ENCODE results near the gene TMPRSS7.

Gene TMPRSS7

GRCh38 chr3:112115806-112116383, 81.4 kb downstream of the TMPRSS7 start:
- no peak overlapping the region for H3K27ac ChIP-seq (ENCODE audit: low read length)

GRCh38 chr3:112116748-112117186, 82.2 kb downstream of the TMPRSS7 start:
- Histone ChIP-seq H3K4me2 (ENCODE audit: insufficient read depth, low read length) (no peak overlapping the region), H3K4me3 (ENCODE audit: low read depth in 1 of 2, low read length in 2 of 2) (no peak overlapping the region), H3K79me2 (ENCODE audit: insufficient read depth, low read length) (no peaks in the 10 kb centered on the region), H3K9me3 (ENCODE audit: insufficient read depth, low read length, severe bottlenecking) (no peaks in the 10 kb centered on the region), H2AFZ (ENCODE audit: low read depth, low read length) (no peak overlapping the region), H3K27me3 (ENCODE audit: insufficient read depth, low read length, poor library complexity) (peaks cover 14% of the 10 kb centered on the region), H4K20me1 (ENCODE audit: insufficient read depth, low read length) (no peaks in the 10 kb centered on the region), H3K4me1 (ENCODE audit: insufficient read depth, low read length) (peaks cover 12% of the 10 kb centered on the region; the same call in 1 of the 2 replicates), H3K27ac (ENCODE audit: low read length) (no peak overlapping the region), H3K36me3 (ENCODE audit: insufficient read depth, low read length) (no peaks in the 10 kb centered on the region), H3K9ac (ENCODE audit: low read depth, low read length) (no peak overlapping the region)
- no peak for TF ChIP-seq EZH2 (IDR thresholded peaks at IDR 0.05; ENCODE audit: borderline replicate concordance, low read depth, low read length, severe bottlenecking)
- no peak for TF ChIP-seq CTCF (IDR thresholded peaks at IDR 0.05; ENCODE audit: borderline replicate concordance, extremely low read depth, low read length, poor library complexity, severe bottlenecking)
- ATAC-seq (ENCODE audit: insufficient read depth, low read depth) (no peak), DNase-seq (no peak)

More at GRCh38 chr3:112115806-112116383, 81.4 kb downstream of the TMPRSS7 start:
- Histone ChIP-seq H3K4me2 (ENCODE audit: insufficient read depth, low read length) (no peak overlapping the region), H3K9me3 (ENCODE audit: insufficient read depth, low read length, severe bottlenecking) (no peaks in the 10 kb centered on the region), H2AFZ (ENCODE audit: low read depth, low read length) (no peak overlapping the region), H3K36me3 (ENCODE audit: insufficient read depth, low read length) (no peaks in the 10 kb centered on the region), H3K27me3 (ENCODE audit: insufficient read depth, low read length, poor library complexity) (peaks cover 14% of the 10 kb centered on the region), H3K79me2 (ENCODE audit: insufficient read depth, low read length) (no peaks in the 10 kb centered on the region), H3K4me3 (ENCODE audit: low read depth in 1 of 2, low read length in 2 of 2) (no peak overlapping the region), H3K9ac (ENCODE audit: low read depth, low read length) (no peak overlapping the region), H4K20me1 (ENCODE audit: insufficient read depth, low read length) (no peaks in the 10 kb centered on the region), H3K4me1 (ENCODE audit: insufficient read depth, low read length) (peaks cover 12% of the 10 kb centered on the region; the same call in 1 of the 2 replicates)
- no peak for ATAC-seq (ENCODE audit: insufficient read depth, low read depth)
- DNase-seq = no peak
- TF ChIP-seq CTCF (IDR thresholded peaks at IDR 0.05; ENCODE audit: borderline replicate concordance, extremely low read depth, low read length, poor library complexity, severe bottlenecking) = no peak
- TF ChIP-seq EZH2 (IDR thresholded peaks at IDR 0.05; ENCODE audit: borderline replicate concordance, low read depth, low read length, severe bottlenecking) = no peak

GRCh38 chr3:112117415-112117814, 82.9 kb downstream of the TMPRSS7 start:
- Histone ChIP-seq H3K27ac (ENCODE audit: low read length) (no peak overlapping the region), H3K36me3 (ENCODE audit: insufficient read depth, low read length) (no peaks in the 10 kb centered on the region), H3K4me2 (ENCODE audit: insufficient read depth, low read length) (no peak overlapping the region), H4K20me1 (ENCODE audit: insufficient read depth, low read length) (no peaks in the 10 kb centered on the region), H3K4me1 (ENCODE audit: insufficient read depth, low read length) (peaks cover 12% of the 10 kb centered on the region; the same call in 1 of the 2 replicates), H3K9me3 (ENCODE audit: insufficient read depth, low read length, severe bottlenecking) (no peaks in the 10 kb centered on the region), H2AFZ (ENCODE audit: low read depth, low read length) (no peak overlapping the region), H3K27me3 (ENCODE audit: insufficient read depth, low read length, poor library complexity) (peaks cover 13% of the 10 kb centered on the region), H3K79me2 (ENCODE audit: insufficient read depth, low read length) (no peaks in the 10 kb centered on the region), H3K4me3 (ENCODE audit: low read depth in 1 of 2, low read length in 2 of 2) (no peak overlapping the region), H3K9ac (ENCODE audit: low read depth, low read length) (no peak overlapping the region)
- TF ChIP-seq CTCF (IDR thresholded peaks at IDR 0.05; ENCODE audit: borderline replicate concordance, extremely low read depth, low read length, poor library complexity, severe bottlenecking) (no peak), EZH2 (IDR thresholded peaks at IDR 0.05; ENCODE audit: borderline replicate concordance, low read depth, low read length, severe bottlenecking) (no peak)
- DNase-seq = no peak
- no peak for ATAC-seq (ENCODE audit: insufficient read depth, low read depth)

All from DND-41 (cell line).